DMS53 treated with DMSO at 0.1 percent for 48 hours (cell line): Measurements from ENCODE around the gene ST3GAL4.
"Not testable (repeated sequence)": the region's sequence is repeated elsewhere in the genome, so short reads cannot be mapped to it uniquely, and the experiment has no call there.

Experiments used
- DNase-seq: peaks from one replicate; lab custom pipeline; 2025; ENCODE audit not compliant: unreplicated experiment; lab: John Stamatoyannopoulos, UW

The ST3GAL4 gene

GRCh38 chr11:126384449-126385070 is 29.1 kb downstream of the ST3GAL4 start:
- DNase-seq, result no peak

- DNase-seq, result no peak
These were observed 30.7 kb downstream of the ST3GAL4 start for GRCh38 chr11:126385991-126386728.

- not testable (repeated sequence) for DNase-seq
These were observed 31.2 kb downstream of the ST3GAL4 start for GRCh38 chr11:126386729-126387071.

- no peak for DNase-seq
These were observed 32.4 kb downstream of the ST3GAL4 start for GRCh38 chr11:126387857-126388256.

GRCh38 chr11:126390272-126390867 is 34.9 kb downstream of the ST3GAL4 start:
- no peak for DNase-seq

GRCh38 chr11:126391286-126391954 is 35.9 kb downstream of the ST3GAL4 start:
- no peak for DNase-seq

GRCh38 chr11:126391970-126392632 is 36.6 kb downstream of the ST3GAL4 start:
- no peak for DNase-seq

GRCh38 chr11:126392633-126393013 is 37.1 kb downstream of the ST3GAL4 start:
- no peak for DNase-seq

GRCh38 chr11:126393143-126393542 is 37.7 kb downstream of the ST3GAL4 start:
- no peak for DNase-seq

GRCh38 chr11:126394036-126394435 is 38.5 kb downstream of the ST3GAL4 start:
- DNase-seq, result no peak

- DNase-seq, result not testable (repeated sequence)
These were observed 39.2 kb downstream of the ST3GAL4 start for GRCh38 chr11:126394634-126395072.

- DNase-seq, result not testable (repeated sequence)
These were observed 40.3 kb downstream of the ST3GAL4 start for GRCh38 chr11:126395784-126396183.

GRCh38 chr11:126396266-126396665 is 40.8 kb downstream of the ST3GAL4 start:
- DNase-seq, result not testable (repeated sequence)

- no peak for DNase-seq
These were observed 41.5 kb downstream of the ST3GAL4 start for GRCh38 chr11:126396965-126397364.

- DNase-seq, result no peak
These were observed 42.8 kb downstream of the ST3GAL4 start for GRCh38 chr11:126398296-126398695.

GRCh38 chr11:126398721-126399120 is 43.2 kb downstream of the ST3GAL4 start:
- DNase-seq, result no peak

- no peak for DNase-seq
These were observed 44.5 kb downstream of the ST3GAL4 start for GRCh38 chr11:126400019-126400418.

- DNase-seq, result no peak
These were observed 45.0 kb downstream of the ST3GAL4 start for GRCh38 chr11:126400479-126400878.

GRCh38 chr11:126403022-126403581 is 47.6 kb downstream of the ST3GAL4 start:
- DNase-seq, result no peak

- DNase-seq, result no peak
These were observed 48.2 kb downstream of the ST3GAL4 start for GRCh38 chr11:126403658-126404057.

GRCh38 chr11:126404367-126404766 is 48.9 kb downstream of the ST3GAL4 start:
- no peak for DNase-seq
